ENCODE measurements around the gene CPED1.

The CPED1 gene

DNA sequence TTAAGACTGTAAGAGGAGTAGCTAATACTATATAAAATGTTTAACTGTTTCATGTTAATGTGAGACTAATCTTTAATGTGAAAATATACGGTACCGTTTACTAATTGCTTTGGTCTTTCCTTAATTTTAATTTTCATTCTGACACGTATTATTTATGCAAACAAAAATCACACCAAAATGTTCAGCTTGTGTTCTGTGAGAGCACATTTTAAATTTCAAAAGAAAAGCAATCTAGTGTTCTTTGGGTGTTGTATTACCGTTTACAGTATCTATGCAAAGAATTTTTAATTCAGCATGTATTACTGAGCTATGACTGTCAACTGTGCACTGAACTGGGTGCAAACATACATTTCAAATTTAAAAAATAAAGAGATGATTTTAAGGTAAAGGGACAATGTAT is 342.5 kb downstream of the CPED1 start:
- no peak overlapping the region for H3K4me3 ChIP-seq (ENCODE audit: low read length)
- no peak for TF ChIP-seq CTCF (conservative IDR thresholded peaks at IDR 0.05; ENCODE audit: low read length)
- no peak for DNase-seq (ENCODE audit: low read depth)

- no peak overlapping the region for H3K4me3 ChIP-seq (ENCODE audit: low read length)
- DNase-seq (ENCODE audit: low read depth): no peak
- TF ChIP-seq CTCF (conservative IDR thresholded peaks at IDR 0.05; ENCODE audit: low read length): no peak
Observed at GRCh38 chr7:121331574-121331973, 343.1 kb downstream of the CPED1 start.

DNA sequence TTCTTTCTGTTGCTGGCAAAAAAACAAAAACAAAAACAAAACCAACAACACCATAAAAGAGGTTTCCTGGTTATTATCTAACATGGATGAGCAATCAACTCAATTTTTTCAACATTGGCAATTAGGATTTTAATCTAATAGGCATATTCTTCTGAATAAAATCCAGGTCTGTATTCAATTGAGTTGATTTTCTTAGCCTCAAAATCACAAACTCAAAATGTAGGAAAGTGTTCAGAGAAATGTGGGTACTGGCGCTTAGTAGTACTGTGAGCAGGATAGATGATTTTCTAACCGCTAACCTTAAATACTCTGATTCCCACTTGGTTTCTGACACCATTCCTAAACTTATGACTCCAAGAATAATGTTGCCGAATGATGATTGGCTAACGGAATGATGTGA is 345.9 kb downstream of the CPED1 start:
- no peak for DNase-seq (ENCODE audit: low read depth)
- no peak for TF ChIP-seq CTCF (conservative IDR thresholded peaks at IDR 0.05; ENCODE audit: low read length)
- no peak overlapping the region for H3K4me3 ChIP-seq (ENCODE audit: low read length)

DNA sequence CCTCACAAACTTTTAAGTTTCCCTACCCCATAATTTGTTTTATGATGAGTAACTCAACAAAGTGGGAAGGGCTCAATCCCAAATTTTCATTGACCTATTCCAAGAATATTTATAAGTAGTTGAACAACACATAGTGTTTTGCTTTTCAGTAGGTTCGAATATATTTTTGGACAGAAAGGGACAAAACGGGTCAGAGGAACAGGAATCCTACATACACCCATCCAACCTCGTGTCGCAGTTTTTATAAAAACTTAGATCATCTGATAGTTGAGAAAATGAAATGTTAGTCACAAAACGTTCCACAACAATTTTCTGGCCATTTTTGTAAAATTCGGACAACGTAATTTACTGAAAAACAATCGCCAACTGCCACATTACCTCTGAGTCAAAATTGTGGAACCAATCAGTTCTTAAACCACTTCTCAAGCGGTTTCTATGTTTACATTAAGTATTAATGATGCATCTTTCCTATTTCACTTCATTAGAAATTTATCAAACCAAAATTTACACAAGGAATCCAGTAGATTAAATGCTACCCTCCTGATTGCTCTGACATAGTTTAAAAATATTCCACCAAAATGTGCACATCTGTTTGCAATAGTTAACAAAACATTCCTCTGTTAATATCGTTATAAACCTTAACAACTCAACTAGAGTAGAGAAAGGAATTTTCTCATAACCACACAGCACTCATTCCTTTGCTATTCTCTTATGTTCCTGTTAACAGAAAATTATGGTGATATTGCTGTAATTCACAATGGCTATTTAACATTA is 346.6 kb downstream of the CPED1 start:
- TF ChIP-seq CTCF (conservative IDR thresholded peaks at IDR 0.05; ENCODE audit: low read length): no peak
- no peak overlapping the region for H3K4me3 ChIP-seq (ENCODE audit: low read length)
- DNase-seq (ENCODE audit: low read depth): peak; percentile 75

DNA sequence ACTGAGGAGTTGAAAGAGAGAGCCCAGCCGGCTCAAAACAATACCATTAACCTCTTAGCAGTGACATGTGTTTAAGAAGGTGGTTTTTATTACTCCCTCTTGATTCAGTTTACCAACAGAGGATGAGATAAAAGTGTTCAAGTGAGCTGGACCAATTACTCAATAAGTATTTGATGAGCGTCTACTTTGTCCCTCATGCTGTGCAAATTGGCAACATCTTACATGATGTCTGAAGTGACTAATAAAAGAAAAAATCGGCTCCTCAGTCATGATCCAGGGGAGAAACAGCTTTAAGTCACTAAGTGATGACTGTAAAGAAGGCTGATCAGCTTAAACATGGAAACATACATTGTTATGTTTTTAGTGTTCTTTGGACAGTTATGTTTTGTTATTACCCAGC is 348.1 kb downstream of the CPED1 start:
- TF ChIP-seq CTCF (conservative IDR thresholded peaks at IDR 0.05; ENCODE audit: low read length): no peak
- DNase-seq (ENCODE audit: low read depth): peak; percentile 51
- no peak overlapping the region for H3K4me3 ChIP-seq (ENCODE audit: low read length)

DNA sequence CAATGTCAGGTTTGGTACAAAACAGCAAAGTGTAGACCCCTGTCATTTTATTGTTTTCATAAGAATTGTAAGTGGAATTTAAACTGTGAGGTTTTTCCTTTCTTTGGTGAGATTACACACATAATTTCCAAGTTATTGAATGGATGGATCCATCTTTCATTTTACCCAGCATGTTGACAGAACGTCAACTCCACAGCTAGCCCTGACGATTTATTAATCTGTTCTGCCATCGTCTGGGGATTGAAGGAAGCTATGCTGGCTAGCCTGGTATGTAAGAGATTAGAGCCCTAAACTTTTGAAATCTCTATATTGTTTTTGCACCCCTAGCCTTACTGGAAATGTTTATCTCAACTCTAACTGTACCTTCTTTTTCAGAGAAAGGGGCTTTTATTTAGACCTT is 348.9 kb downstream of the CPED1 start:
- peak; percentile 38 for DNase-seq (ENCODE audit: low read depth)
- H3K4me3 ChIP-seq (ENCODE audit: low read length): no peak overlapping the region
- peak; percentile 44 for TF ChIP-seq CTCF (conservative IDR thresholded peaks at IDR 0.05; ENCODE audit: low read length)

- H3K4me3 ChIP-seq (ENCODE audit: low read length): no peak overlapping the region
- DNase-seq (ENCODE audit: low read depth): no peak
- TF ChIP-seq CTCF (conservative IDR thresholded peaks at IDR 0.05; ENCODE audit: low read length): no peak
Observed at GRCh38 chr7:121339082-121339481, 350.6 kb downstream of the CPED1 start.

Measured in AG10803 (cell line).